Activated naive CD4-positive, alpha-beta T cell treated with anti-CD3 and anti-CD28 coated beads, Interleukin-2, amount 10 ng/mL, durations not matched to agents 7 days and 5 days (primary cell): ENCODE results near the gene KCNJ11.
A peak's percentile ranks its signal among the peaks of the same experiment; 100 is the strongest.

Source experiments
- CTCF ChIA-PET: fragments of 350-600 bp; sonication (Branson Sonifier 250); formaldehyde crosslinking; loops from one replicate; lab custom pipeline; 2021; ENCODE audit warnings: antibody characterized with exemption; lab: Charles Lee
- DNase-seq: peaks from one replicate; pipeline ENCODE4 v3.0.0-alpha.2; 2020
- H3K27ac Mint-ChIP-seq: one replicate; pipeline ENCODE4 v1.8.0; 2021; ENCODE audit warnings: mild to moderate bottlenecking, moderate library complexity, mixed read lengths
- H3K27me3 Mint-ChIP-seq: one replicate; pipeline ENCODE4 v1.8.0; 2021; ENCODE audit warnings: mild to moderate bottlenecking, mixed read lengths
- H3K36me3 Mint-ChIP-seq: one replicate; pipeline ENCODE4 v1.8.0; 2021; ENCODE audit warnings: mixed read lengths
- H3K4me1 Mint-ChIP-seq: one replicate; pipeline ENCODE4 v1.8.0; 2021; ENCODE audit warnings: mixed read lengths
- H3K4me3 Mint-ChIP-seq: one replicate; pipeline ENCODE4 v1.8.0; 2021; ENCODE audit warnings: mild to moderate bottlenecking, moderate library complexity, mixed read lengths
- H3K9me3 Mint-ChIP-seq: one replicate; pipeline ENCODE4 v1.8.0; 2021; ENCODE audit warnings: mixed read lengths

Gene KCNJ11

DNA sequence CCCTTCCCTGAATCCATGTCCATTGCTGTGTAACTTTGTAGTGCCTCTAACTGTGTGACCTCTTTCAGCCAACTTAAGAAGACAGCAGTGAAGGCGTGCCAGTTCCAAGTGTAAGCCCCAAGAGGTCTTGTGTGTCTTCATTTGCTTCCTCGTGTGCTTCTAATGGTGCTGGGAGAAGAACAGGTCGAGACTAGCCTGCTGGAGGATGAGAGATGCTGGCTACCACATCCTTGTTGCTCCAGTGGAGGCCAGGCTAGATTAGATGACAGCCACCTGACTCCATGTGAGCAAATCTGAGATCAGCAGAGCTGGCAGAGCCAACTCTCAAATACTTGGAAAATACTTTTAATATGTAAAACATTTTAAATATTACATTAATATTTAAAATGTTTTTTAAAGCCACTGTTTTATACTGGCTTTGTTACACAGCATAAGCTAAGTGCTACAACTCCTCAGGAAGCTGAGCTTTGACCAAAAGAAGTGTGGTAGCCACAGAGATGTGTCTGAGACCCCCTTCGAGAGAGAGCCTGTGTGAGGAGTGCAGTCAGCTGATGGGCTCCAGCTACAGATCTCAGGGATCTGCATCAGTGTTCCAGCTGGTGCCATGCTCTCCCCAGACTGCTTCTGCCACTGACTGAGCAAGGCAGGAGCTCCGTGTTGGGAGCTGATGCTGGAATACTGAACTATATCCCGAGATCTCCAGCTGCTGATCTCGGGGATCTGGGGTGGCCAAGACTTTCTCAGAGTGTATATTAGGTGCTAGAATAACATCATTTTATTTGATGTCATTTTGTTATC, 8.9 kb downstream of the KCNJ11 start:
- H3K4me3 Mint-ChIP-seq: no peak overlapping the region
- peaks cover 13% of the 10 kb centered on the region for H3K27me3 Mint-ChIP-seq
- no peak for DNase-seq
- CTCF ChIA-PET: interaction anchor here (1.5 to 7.4 kb wide), 3 partner anchors 25 to 149 kb away, joined by 5 to 143 read pairs (median 7); no protein-coding TSS in a partner anchor
- H3K27ac Mint-ChIP-seq: no peak overlapping the region
- no peaks in the 10 kb centered on the region for H3K9me3 Mint-ChIP-seq
- no peaks in the 10 kb centered on the region for H3K4me1 Mint-ChIP-seq
- no peaks in the 10 kb centered on the region for H3K36me3 Mint-ChIP-seq

DNA sequence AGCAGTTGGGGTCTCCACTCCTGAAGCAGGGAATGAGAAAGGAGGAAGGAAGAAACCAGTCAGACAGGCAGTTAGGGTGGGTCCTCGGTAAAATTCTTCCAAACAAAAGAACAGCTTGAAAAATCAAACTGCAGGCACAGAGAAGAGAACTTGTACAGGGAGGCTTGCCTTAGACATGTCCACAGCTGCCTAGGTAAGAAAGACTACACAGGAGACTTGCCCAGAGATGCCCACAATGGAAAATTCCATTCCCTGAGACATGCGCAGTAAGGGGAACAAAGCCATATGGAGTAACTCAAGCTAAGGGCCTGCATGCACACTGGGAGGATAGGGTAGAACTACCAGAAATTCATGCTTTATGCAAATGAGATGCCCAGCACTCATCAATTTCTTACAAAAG, 9.8 kb downstream of the KCNJ11 start:
- Mint-ChIP-seq H3K36me3 (no peaks in the 10 kb centered on the region), H3K27me3 (peaks cover 8% of the 10 kb centered on the region), H3K27ac (no peak overlapping the region), H3K9me3 (no peaks in the 10 kb centered on the region), H3K4me3 (no peak overlapping the region), H3K4me1 (no peaks in the 10 kb centered on the region)
- CTCF ChIA-PET: interaction anchor here (0.9 to 7.4 kb wide), 3 partner anchors 10 to 127 kb away, joined by 3 to 143 read pairs (median 7); partner anchors contain the start of gene KCNJ11
- DNase-seq: no peak

DNA sequence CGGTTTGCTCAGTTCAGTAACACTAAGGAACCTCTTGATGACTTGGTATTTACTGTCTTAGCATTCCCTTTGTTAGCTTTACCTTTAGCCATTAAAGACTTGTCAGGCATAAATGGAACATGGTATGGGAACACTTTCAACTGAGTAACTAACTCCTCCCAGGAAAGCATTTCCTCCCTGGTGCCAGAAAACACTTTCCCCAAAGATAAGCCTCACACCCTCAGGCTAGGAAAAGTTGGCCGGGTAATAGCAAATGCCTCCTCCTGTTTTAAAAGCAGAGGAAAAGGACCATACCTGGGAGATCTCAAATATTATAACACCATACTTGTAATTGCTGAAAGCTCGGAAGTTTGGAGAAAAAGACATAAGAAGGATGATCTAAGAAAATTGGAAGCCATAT, 12.0 kb downstream of the KCNJ11 start:
- no peak overlapping the region for H3K4me3 Mint-ChIP-seq
- no peaks in the 10 kb centered on the region for H3K36me3 Mint-ChIP-seq
- H3K9me3 Mint-ChIP-seq: peaks cover 19% of the 10 kb centered on the region
- CTCF ChIA-PET: no interaction called here
- no peaks in the 10 kb centered on the region for H3K27me3 Mint-ChIP-seq
- H3K4me1 Mint-ChIP-seq: no peaks in the 10 kb centered on the region
- no peak for DNase-seq
- H3K27ac Mint-ChIP-seq: no peak overlapping the region

DNA sequence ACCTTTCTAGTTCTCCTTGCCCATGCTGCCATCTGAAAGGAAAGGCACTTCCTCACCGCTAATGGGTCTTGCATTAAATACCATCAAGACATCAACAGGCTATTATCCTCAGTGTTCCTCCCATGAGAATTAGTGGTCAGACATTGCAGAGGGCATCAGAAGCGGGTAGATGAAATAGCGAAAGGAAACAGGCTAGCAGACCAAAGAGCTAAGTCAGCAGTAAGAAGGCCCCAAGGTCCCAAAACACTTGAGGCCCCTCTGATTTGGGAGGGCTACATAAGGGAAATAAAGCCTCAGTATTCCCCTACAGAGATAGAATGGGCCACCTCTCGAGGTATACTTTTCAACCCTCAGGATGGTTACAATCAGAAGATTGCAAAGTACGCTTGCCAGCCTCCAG, 12.9 kb downstream of the KCNJ11 start:
- DNase-seq: no peak
- Mint-ChIP-seq H3K36me3 (peaks cover 3% of the 10 kb centered on the region), H3K27me3 (no peaks in the 10 kb centered on the region), H3K27ac (no peak overlapping the region), H3K4me3 (no peak overlapping the region), H3K4me1 (no peaks in the 10 kb centered on the region), H3K9me3 (peaks cover 28% of the 10 kb centered on the region)
- CTCF ChIA-PET: interaction anchor here (2.2 kb wide), 1 partner anchor 8 kb away, joined by 11 read pairs; no protein-coding TSS in a partner anchor

DNA sequence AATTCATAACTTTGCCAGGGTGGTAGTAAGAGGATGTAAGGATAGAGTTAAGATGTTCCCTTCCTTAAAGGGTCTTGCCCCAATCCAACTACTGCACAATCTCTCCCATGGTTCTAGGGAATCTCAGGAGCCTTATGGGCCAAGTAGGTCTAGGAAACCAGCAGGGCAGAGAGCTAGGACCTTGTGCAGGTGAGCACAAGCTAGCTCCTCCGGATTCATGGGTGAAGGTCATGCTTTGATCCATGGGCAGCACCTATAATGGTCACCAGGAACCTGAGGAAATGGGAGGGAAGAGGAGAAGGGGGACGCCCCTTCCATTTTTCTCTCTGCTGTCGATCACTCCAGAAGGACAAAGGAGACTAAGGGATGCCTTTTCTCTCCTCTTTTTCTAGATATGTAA, 16.8 kb downstream of the KCNJ11 start:
- Mint-ChIP-seq H3K27ac (no peak overlapping the region), H3K4me1 (no peaks in the 10 kb centered on the region), H3K27me3 (no peaks in the 10 kb centered on the region), H3K4me3 (no peak overlapping the region), H3K36me3 (peaks cover 3% of the 10 kb centered on the region), H3K9me3 (peaks cover 46% of the 10 kb centered on the region)
- CTCF ChIA-PET: no interaction called here
- DNase-seq: no peak

DNA sequence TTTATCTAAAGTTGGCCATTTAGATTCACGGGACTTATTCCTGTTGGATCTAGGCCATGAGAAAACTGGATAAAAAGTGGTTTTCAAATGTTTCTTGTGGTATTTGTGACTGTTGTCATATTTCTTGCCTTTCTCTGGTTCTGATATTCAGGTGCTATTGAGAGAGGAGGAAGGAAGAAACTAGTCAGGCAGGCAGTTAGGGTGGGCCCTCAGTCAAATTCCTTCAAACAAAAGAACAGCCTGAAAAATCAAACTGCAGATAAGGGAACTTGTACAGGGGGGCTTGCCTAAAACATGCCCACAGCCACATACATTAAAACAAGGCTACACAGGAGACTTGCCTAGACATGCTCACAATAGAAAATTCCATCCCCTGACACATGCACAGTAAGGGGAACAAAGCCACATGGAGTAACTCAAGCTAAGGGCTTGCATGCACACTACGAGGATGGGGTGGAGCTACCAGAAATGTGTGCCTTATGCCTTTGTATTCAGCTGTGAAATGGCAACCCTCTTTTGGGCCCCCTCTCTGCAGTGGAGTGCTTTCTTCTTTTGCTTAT, 18.7 kb downstream of the KCNJ11 start:
- no peak for DNase-seq
- CTCF ChIA-PET: no interaction called here
- Mint-ChIP-seq H3K36me3 (peaks cover 3% of the 10 kb centered on the region), H3K4me3 (no peak overlapping the region), H3K4me1 (no peaks in the 10 kb centered on the region), H3K27ac (no peak overlapping the region), H3K27me3 (no peaks in the 10 kb centered on the region), H3K9me3 (peaks cover 46% of the 10 kb centered on the region)

DNA sequence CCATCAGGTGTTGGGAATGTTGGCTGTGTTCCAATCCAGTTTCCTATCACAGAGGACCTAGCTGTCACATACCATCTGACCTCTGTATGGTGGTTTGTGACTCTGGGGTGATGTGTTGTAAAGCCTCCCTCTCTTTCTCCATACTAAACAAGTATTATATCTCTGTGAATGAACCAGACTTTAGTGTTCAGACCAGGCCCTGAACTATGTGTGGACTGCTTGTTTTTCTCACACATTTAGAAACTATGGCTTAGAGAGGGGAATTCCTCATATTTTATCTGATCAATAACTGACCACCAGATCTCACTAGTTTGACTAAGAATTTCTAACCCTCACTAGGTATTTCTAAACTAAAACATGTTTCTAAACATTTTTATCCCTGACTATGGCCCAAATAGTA, 19.4 kb downstream of the KCNJ11 start:
- no peak overlapping the region for H3K27ac Mint-ChIP-seq
- H3K4me3 Mint-ChIP-seq: no peak overlapping the region
- no peaks in the 10 kb centered on the region for H3K27me3 Mint-ChIP-seq
- H3K36me3 Mint-ChIP-seq: peaks cover 3% of the 10 kb centered on the region
- H3K4me1 Mint-ChIP-seq: no peaks in the 10 kb centered on the region
- peaks cover 46% of the 10 kb centered on the region for H3K9me3 Mint-ChIP-seq
- CTCF ChIA-PET: no interaction called here
- DNase-seq: no peak

DNA sequence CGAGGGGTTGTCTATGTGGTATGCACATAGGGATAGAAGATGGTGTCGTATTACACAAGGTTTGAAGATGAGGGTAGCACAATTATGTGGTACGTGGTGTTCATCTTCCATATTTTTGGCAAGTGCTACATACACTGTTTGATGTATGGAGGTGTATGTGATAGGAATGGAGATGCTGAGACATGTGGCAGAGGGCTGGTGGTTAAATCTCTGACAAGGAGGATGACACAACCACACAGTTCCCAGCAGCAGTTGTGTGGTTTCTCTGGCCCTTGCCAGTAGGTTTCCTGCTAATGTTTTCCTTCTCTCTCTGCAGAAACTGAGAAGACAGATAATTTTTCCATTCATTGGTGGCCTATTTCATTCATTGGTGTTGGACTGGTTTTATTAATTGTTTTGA, 19.9 kb downstream of the KCNJ11 start:
- DNase-seq: no peak
- Mint-ChIP-seq H3K4me1 (no peaks in the 10 kb centered on the region), H3K27ac (no peak overlapping the region)

DNA sequence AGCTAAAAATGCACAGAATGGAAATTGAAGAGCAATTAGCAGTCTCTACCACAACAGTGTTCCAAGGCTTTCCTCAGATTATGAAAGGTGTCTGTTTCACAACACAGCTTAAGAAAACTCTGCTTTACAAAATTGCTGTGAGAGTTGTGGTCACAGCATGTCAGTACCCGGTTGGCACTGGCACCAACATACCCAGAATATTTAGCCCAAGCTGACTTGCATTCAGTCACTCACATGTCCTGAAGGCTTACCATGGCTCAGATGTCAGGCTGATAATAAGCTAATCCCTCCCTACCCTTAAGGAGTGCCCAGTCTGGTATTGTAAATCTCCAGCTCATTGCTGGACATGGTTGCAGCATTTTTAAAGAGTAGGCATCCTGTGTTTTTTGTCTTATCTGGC, 22.0 kb downstream of the KCNJ11 start:
- Mint-ChIP-seq H3K27ac (no peak overlapping the region), H3K36me3 (peaks cover 3% of the 10 kb centered on the region), H3K27me3 (peaks cover 4% of the 10 kb centered on the region), H3K4me1 (no peaks in the 10 kb centered on the region), H3K4me3 (no peak overlapping the region), H3K9me3 (peaks cover 27% of the 10 kb centered on the region)
- CTCF ChIA-PET: interaction anchor here (0.8 to 1.5 kb wide), 3 partner anchors 17 to 162 kb away, joined by 3 to 8 read pairs (median 3); no protein-coding TSS in a partner anchor
- no peak for DNase-seq

More for the DNA sequence above, 19.9 kb downstream of the KCNJ11 start:
- Mint-ChIP-seq H3K4me3 (no peak overlapping the region), H3K9me3 (peaks cover 46% of the 10 kb centered on the region), H3K27me3 (no peaks in the 10 kb centered on the region), H3K36me3 (peaks cover 3% of the 10 kb centered on the region)
- CTCF ChIA-PET: no interaction called here

DNA sequence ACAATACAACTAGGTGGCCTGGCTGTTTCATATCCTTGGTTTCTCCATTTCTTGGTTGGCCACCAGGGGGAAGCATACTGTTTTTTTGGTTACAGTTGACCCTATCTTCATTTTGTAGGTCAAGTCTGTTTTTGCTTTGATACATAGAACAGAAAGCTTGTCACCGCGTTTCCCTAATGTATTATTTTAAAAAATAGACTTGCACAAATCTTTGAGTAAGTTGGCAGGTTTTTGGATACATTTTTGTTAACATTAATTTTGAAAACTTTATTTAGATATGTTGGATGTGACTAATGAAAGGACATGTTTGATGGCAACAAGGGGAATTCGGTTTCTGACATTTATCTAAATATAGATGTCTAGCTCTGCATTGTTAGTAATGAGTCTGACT, 33.9 kb downstream of the KCNJ11 start:
- peaks cover 52% of the 10 kb centered on the region for H3K27me3 Mint-ChIP-seq
- H3K9me3 Mint-ChIP-seq: no peaks in the 10 kb centered on the region
- peak overlapping the region; percentile 42 for H3K4me3 Mint-ChIP-seq
- no peaks in the 10 kb centered on the region for H3K36me3 Mint-ChIP-seq
- CTCF ChIA-PET: interaction anchor here (1.1 to 2.4 kb wide), 11 partner anchors 10 to 377 kb away, joined by 3 to 8 read pairs (median 6); no protein-coding TSS in a partner anchor
- peaks cover 32% of the 10 kb centered on the region for H3K4me1 Mint-ChIP-seq
- no peak overlapping the region for H3K27ac Mint-ChIP-seq
- peak; percentile 74 for DNase-seq

DNA sequence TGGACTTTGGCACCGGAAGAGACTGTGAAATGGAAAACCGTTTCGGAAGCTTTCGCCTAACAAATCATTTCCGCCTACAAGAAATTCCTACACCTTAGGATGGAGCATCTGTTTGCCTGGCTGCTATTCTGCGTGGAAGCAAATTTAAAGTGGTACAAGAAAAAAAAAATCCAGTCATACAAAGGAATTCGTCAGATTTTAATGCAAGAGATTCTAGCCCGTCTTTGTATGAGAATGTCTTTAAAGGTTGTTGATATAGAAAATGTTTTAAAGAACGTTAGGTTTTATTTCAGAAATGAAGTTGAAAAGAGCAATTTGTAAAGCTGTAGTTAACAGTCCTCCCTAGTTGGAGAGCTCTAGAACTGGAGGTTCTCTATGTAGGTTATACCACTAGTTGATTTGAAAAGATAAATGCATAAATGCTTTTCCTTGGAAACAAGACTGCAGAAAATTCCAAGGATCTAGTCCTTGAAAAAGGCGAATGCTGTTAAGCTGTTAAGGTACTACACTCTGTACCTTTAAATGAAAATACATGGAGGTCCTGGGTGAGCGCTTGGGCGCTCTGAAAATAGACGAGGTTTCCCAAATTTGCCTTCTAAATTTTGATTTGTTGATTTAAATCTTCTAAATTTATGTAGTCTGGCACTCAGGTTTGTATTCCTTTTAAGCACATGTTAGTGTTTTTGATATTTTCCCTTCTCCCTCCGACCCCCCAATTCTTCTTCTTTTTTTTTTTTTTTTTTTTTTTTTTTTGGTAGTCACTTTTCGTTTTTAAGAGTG, 34.4 kb downstream of the KCNJ11 start:
- Mint-ChIP-seq H3K27me3 (peaks cover 52% of the 10 kb centered on the region), H3K4me1 (peaks cover 32% of the 10 kb centered on the region), H3K27ac (no peak overlapping the region), H3K9me3 (no peaks in the 10 kb centered on the region), H3K4me3 (peak overlapping the region; percentile 73), H3K36me3 (no peaks in the 10 kb centered on the region)
- no peak for DNase-seq
- CTCF ChIA-PET: interaction anchor here (1.1 to 2.4 kb wide), 10 partner anchors 11 to 377 kb away, joined by 3 to 7 read pairs (median 5); no protein-coding TSS in a partner anchor

DNA sequence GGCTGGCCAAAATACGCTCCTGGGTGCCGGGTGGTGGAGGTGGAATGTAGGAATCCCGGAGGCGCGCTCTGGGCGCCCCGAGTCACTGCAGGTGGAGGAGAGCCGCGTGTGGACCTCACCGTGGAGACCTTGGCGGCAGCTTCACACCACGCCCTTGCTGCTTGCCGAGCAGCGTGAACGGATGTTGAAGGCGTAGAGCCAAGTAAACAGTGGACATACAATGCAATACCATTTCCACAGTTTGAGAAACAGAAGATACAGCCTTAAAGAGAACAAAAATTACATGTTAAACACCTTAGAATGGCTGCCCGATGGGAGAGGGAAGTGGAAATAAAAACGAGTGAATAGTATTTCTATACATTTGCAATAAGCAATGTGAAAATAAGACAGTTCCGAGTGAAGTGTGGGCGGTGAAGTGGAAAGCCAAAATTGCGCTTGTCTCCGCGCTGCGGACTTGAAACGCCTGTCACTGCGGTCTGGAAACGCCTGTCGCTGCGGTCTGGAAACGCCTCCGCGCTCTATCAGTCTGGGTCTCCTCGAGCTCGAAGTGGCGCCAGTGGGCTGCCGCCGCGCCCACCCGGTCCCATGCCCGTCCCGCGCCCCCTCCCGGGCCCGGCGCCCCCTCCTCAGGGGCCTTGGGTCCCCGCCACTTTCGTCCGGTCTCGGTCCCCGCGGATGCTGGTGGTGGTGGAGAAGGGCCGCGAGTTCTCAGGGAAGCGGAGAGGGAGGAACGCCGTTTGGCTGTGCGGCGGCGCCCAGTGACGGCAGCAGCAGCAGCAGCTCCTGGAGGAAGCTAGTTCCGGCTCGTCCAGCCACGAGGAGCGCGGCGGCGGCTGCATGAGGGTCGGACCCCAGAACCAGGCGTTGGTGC, 35.3 kb downstream of the KCNJ11 start:
- peak; percentile 60 for DNase-seq
- Mint-ChIP-seq H3K36me3 (no peaks in the 10 kb centered on the region), H3K27me3 (peaks cover 52% of the 10 kb centered on the region), H3K4me1 (peaks cover 32% of the 10 kb centered on the region), H3K4me3 (peak overlapping the region; percentile 73), H3K27ac (peak overlapping the region; percentile 24), H3K9me3 (no peaks in the 10 kb centered on the region)
- CTCF ChIA-PET: interaction anchor here (1.4 to 2.4 kb wide), 6 partner anchors 26 to 378 kb away, joined by 3 to 7 read pairs (median 5); no protein-coding TSS in a partner anchor

DNA sequence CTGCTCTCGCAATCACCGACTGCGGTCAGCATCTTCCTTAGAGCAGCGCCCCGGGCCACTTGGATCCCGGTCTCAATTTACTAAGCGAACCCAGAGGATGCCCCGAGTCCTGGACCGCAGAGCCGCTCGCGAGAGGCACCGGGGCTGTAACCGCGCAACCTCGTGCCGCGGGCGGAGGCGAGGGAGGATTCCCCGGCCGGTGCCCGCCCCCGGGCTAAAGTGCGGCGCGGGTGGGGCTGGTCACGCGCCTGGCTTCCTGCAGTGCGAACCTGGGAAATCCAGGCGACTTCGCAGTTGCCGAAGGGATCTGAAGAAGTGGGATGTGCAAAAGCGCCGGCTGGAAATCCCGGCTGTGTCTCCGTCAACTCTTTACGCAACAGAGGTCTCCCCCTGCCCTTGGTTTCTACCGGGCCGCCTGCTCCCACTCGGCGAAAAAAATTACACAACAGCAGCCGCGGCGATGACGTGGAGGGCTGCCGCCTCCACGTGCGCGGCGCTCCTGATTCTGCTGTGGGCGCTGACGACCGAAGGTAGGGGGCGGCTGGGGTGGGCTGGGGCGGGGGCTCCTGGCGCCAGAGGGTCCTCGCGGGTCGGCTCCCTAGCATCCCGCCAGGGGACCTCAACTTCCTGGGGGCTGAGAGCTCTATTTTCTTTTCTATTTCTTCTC, 36.8 kb downstream of the KCNJ11 start, which contains the start of gene NCR3LG1:
TSS of gene NCR3LG1 (plus strand) at position 291 of the 667 bp plus-strand sequence. CDS start at position 461, 170 bp downstream.
- DNase-seq: peak; percentile 64
- CTCF ChIA-PET: no interaction called here
- H3K4me1 Mint-ChIP-seq: peaks cover 32% of the 10 kb centered on the region

More for the DNA sequence above, 36.8 kb downstream of the KCNJ11 start, which contains the start of gene NCR3LG1:
- peak within 1 kb of the TSS; percentile 24 for H3K27ac Mint-ChIP-seq
- H3K36me3 Mint-ChIP-seq: no peaks in the 10 kb centered on the region
- H3K27me3 Mint-ChIP-seq: peaks cover 50% of the 10 kb centered on the region
- H3K4me3 Mint-ChIP-seq: peak within 1 kb of the TSS; percentile 73
- H3K9me3 Mint-ChIP-seq: no peaks in the 10 kb centered on the region
